Cardiac septum (tissue), 1 donor: ENCODE measurements around the gene EFCAB14. TPM values are rescaled to one million over a fixed set of nuclear protein-coding genes. Genes with fewer than 3 reads are reported as not detected.
"Not testable (repeated sequence)": the region's sequence is repeated elsewhere in the genome, so short reads cannot be mapped to it uniquely, and the experiment has no call there.

Experiments
- DNase-seq: peaks from one replicate; pipeline ENCODE4 v3.0.0-alpha.2; 2020; ENCODE audit warnings: low spot score
- intact Hi-C: fragments of 100-400 bp; cut with DNase I; formaldehyde crosslinking; loops from one replicate; pipeline ENCODE4 v1.14.0; 2022
- total RNA-seq: library from RNA; stranded (reverse); fragmentation: NEBNext Ultra II Directional; extraction: Animal tissue kit (Norgen Biotek cat#: 25700); gene quantifications from one replicate; pipeline ENCODE4 v1.2.1, GENCODE V29; 2021
- donor health status: DM: no; HTN: no; CAD: no.

The EFCAB14 gene
- total RNA-seq, 1 donor from 2014 or later = 53.7 TPM

DNA sequence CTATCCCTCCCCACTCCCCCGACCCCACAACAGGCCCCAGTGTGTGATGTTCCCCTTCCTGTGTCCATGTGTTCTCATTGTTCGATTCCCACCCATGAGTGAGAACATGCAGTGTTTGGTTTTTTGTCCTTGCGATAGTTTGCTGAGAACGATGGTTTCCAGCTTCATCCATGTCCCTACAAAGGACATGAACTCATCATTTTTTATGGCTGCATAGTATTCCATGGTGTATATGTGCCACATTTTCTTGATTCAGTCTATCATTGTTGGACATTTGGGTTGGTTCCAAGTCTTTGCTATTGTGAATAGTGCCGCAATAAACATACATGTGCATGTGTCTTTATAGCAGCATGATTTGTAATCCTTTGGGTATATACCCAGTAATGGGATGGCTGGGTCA is 56.0 kb downstream of the EFCAB14 start:
- intact Hi-C loops, DNase-seq: not testable (repeated sequence)

DNA sequence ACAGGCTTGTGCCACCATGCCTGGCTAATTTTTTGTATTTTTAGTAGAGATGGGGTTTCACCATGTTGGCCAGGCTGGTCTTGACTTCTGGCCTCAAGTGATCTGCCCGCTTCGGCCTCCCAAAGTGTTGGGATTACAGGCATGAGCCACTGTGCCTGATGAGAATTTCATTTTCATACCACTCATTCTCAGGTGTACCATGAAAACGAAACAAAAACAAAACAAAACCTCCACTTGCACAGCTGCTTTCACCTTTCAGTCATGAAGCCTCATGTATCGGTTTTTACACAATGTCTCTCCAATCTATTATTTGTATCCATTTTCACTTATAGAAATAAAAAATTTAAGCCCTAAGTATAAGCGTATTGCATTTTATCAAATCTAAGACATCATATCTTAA is 58.8 kb downstream of the EFCAB14 start:
- intact Hi-C loops, DNase-seq: not testable (repeated sequence)

DNA sequence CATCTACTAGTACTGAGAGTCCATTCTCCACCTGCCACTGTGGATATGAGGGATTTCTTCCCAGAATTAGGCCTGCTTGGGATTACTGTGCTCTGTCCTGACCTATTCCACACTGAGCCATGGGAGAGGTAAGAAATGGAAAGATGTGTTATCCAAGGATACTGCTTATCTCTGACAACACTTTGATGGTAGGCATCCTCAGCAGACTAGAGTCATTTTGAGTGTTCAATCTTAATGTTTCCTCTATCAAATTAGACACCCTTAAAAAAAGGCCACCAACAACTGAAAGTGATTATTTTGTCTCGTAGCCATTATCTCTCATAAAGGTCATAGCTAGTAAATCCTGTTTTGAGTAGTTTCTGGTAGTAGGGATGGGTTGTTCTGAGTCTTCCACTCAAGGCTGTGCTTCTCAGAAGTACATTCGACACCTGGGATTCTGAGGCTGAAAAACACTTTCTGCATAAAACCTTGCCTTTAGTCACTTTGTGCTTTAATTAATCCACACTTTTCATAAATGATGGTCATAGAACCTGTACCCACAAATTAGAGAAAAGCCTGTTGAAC is 59.5 kb downstream of the EFCAB14 start:
- intact Hi-C loops = no loop called here
- DNase-seq = no peak

DNA sequence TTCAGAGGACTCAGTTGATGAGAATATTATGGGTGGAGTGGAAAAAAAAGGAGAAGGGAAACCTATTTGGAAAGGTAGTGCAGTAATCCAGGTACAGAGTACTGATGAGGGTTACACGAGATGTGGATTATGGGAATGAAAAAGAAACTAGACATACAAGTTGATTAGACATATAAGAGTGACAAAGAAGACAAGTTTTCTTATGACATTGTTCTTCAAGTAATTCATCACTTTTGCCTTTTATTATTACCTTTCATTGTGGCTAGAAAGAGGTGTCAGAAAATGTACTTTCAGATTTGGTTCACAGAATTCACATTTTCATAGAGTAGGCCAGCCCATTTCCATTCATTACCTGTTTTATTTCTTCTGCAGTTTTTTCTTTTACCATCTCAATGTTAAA is 61.1 kb downstream of the EFCAB14 start:
- DNase-seq = no peak
- intact Hi-C loops = no loop called here

DNA sequence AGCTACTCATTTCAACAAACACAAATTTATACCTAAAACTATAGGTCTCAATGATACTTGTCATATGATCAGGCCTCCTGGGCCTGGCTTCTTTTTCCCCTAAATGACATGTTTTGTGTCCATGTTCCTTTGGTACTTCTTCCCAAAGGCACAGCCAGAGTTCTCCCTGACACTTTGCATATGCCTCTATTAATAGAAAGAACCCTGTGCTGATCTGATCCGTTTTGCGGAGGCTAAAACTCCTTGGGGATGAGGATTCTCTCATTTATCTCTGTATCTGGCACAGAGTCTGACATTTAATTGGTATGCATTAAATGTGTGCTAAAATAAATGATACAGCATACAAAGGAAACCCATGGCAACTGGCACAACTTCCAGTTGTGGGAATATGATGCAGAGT is 62.3 kb downstream of the EFCAB14 start:
- intact Hi-C loops = no loop called here
- DNase-seq = no peak

DNA sequence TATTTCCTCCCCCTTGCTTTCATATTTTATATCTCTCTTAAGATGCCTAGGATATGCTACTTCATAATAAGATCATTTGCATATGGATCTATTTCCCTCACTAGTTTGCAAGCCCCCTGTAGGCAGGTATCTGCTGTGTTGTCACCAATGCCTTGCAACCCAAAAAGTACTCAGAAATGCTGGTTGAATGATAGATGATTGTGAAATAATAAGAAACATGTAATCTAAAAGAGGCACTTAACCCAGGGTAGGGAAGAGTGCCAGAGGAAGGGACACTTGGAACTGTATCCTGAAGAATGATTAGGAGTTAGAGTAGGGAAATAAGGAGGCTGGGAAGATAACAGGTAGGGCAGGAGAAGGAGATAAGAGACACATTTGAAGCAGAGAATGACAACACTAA is 63.1 kb downstream of the EFCAB14 start:
- intact Hi-C loops = no loop called here

DNA sequence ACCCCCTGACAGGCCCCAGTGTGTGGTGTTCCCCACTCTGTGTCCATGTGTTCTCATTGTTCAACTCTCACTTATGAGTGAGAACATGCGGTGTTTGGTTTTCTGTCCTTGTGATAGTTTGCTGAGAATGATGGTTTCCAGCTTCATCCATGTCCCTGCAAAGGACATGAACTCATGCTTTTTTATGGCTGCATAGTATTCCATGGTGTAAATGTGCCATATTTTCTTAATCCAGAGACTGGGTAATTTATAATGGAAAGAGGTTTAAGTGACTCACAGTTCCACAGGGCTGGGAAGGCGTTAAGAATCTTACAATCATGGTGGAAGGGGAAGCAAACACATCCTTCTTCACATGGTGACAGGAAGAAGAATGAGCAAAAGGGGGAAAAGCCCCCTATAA is 64.2 kb downstream of the EFCAB14 start:
- DNase-seq, intact Hi-C loops: not testable (repeated sequence)

More for the DNA sequence above, 63.1 kb downstream of the EFCAB14 start:
- DNase-seq = no peak

DNA sequence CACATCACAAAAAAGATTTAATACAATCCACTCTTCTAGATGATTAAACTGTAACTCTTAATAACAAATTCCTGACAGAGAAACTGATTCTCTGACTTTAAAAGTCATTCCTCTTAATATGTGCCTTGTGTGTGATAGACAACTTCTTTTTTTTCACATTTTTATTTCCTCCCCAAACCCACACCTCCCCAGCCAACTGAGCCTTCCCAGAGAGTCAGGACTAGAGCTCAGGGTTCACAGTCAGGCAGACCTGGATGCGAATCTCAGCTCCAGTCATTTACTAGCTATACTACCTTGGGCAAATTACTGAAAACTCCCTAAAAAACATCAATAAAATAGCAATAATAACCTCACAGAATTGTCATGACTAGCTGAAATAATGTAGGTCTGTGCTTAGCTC is 64.9 kb downstream of the EFCAB14 start:
- no peak for DNase-seq
- intact Hi-C loops = no loop called here

DNA sequence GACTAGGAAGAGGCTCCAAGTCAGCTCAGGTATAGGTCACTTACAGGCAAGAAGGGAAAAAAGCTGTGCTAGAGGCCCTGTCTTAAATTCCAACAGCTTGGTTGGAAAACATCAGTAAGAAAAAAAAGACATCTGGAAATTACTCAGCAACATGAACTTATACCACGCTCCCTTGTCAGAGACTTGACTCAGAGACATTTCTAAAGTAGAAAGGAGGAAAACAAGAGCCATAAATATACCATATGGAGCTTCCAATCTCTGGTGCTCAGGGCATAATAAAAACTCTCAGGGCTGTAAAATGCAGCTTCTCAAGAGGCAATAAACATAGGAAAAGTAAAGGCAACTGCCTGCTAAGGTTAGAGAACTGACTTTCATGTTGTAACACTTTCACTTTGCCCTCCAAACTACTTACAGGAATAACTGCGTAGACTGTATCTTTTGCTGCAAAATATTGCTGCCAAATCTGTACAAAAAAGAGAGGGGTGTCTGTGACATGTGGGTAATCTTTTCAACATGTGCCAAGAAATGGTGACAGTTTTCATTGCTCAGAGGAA is 65.4 kb downstream of the EFCAB14 start:
- no peak for DNase-seq
- intact Hi-C loops = no loop called here

DNA sequence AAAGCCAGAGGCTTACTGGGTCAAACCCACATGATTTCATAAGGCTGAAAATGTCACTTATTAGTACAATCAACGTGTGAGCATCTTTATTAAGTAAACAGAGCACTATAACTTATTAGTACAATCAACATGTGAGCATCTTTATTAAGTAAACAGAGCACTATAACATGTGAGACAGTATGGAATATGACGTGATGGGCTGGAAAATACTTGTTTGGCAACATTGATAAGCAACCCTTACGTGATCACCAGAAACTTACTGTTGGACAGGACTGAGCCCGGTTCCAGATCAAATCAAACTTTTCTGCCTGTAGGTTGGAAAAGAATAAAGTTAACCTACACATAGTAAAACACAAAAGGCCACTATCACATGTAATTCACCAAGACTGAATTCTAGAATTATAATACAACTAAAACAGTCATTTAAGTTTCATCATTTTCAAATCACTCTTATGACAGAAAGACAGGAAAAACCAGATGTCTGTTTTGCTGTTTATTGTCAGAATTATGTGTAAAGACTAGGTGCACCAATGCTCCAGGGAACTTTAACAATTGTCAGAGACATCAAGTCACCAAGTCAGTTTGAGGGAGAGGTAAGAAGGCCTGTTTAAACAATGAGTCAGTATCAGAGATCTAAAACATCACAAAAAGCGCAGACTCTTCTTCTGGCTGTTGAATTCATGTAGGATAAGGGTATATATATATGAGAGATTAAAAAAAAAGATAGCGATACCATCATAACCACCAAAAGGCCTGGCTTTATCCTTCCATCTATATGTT is 66.4 kb downstream of the EFCAB14 start:
- intact Hi-C loops = no loop called here
- no peak for DNase-seq

DNA sequence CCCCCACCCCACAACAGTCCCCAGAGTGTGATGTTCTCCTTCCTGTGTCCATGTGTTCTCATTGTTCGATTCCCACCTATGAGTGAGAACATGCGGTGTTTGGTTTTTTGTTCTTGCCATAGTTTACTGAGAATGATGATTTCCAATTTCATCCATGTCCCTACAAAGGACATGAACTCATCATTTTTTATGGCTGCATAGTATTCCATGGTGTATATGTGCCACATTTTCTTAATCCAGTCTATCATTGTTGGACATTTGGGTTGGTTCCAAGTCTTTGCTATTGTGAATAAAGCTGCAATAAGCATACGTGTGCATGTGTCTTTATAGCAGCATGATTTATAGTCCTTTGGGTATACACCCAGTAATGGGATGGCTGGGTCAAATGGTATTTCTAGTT is 67.8 kb downstream of the EFCAB14 start:
- intact Hi-C loops, DNase-seq: not testable (repeated sequence)

DNA sequence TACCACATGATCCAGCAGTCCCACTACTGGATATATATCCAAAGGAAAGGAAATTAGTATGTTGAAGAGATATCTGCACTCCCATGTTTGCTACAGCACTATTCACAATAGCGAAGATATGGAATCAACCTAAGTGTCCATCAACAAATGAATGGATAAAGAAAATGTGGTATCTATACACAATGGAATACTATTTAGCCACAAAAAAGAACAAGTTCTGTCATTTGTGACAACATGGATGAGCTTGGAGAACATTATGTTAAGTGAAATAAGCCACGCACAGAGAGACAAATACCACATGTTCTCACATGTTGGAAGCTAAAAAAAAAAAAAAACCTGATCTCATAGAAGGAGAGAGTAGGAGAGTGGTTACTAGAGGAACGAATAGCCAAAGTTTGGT is 68.4 kb downstream of the EFCAB14 start:
- intact Hi-C loops = no loop called here
- DNase-seq = no peak

DNA sequence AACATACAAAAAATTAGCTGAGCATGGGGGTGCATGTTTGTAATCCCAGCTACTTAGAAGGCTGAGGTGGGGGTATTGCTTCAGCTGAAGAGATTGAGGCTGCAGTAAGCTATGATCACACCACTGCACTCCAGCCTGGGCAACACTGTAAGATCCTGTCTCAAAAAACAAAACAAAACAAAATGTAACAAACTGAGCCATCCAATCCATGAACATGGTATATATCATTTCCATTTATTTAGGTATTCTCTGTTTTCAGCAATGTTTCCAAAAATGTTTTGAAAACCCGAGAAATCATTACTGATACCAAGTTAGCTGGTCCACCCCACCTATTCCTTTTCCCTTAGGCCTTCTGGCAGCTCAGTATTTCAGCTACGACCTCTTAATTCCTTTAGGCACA is 69.2 kb downstream of the EFCAB14 start:
- DNase-seq = no peak
- intact Hi-C loops = no loop called here

DNA sequence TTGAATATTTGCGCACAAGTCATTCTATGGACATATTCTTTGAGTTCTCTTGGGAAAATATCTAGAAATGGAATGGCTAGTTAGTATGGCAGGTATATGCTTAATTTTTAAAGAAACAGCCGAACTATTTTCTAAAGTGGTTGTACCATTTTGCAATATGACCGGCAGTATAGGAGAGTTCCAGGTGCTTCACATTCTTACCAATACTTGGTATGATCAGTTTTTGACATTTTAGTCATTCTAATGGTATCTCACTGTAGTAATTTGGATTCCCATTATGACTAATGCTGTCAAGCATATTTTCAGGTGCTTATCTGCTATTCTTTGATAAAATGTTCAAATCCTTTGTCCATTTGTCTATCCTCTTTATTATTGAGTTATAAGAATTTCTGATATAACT is 71.3 kb downstream of the EFCAB14 start:
- intact Hi-C loops = no loop called here
- DNase-seq = no peak

DNA sequence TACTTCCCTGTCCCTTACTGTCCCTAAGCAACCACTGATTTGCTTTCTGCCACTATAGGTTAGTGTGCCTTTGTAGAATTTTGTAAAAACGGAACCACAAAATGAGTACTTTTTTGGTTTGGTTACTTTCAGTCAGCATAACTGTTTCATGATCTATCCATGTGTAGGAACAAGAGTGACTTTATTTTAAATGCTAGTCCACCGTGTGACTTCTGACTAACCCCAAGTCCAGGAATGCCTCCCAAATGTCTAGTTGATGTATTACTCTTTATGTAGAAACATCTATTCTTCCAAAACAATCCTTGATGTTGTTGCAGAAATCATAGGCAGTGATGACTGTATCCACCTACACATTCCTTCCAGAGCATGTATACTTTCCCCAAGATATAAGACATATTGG is 72.1 kb downstream of the EFCAB14 start:
- DNase-seq = no peak
- intact Hi-C loops = no loop called here

DNA sequence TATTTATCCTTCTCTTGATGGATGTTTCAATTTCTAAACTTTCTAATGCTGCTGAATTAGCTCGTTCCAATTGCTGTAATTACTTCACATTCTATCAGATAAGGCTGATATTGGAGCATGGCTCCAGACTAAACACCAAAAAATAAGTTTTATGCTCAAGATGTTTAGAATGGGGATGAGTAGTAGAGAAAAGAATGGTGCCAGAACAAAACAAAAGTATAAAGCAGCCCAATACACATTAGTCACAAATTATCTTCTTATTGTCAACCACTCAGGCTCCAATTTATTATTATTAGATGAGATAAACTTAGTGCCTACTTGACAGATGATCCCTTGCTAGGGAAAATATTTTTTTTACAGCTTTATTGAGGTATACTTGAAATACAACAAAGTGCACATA is 72.6 kb downstream of the EFCAB14 start:
- intact Hi-C loops = no loop called here
- no peak for DNase-seq

DNA sequence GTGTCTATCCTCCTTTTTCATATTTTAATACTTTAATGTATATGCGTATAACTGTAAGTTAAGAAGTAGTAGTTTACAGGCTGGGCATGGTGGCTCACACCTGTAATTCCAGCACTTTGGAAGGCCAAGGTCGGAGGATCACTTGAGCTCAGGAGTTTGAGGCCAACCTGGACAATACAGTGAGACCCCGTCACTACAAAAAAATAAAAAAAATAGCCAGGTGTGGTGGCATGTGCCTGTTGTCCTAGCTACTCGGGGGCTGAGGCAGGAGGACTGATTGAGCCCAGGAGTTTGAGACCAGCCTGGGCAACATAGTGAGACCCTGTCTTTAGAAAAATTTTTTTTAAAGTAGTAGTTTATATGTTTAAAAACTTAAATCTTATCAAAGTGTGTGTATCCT is 73.1 kb downstream of the EFCAB14 start:
- no peak for DNase-seq
- intact Hi-C loops = no loop called here

DNA sequence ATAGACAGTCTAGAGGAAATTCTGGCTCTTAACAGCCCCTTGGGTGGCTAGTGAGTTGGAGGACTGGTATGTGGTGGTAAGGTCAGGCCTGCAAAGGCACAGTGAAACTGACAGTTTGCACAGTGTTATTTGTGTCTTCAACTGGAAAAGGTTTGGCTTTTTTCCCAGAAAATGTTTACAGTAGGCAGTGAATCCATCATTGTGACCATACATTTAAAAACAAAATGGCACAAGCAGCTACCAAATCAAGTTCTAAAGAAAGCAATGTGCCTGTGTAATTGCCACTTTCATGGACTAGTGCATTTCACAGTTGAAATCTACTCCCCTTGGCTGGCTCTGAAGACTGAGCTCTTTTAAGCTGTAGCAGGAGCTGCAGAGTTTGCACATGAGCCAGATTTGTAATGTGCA is 75.5 kb downstream of the EFCAB14 start:
- intact Hi-C loops = no loop called here
- DNase-seq = no peak

DNA sequence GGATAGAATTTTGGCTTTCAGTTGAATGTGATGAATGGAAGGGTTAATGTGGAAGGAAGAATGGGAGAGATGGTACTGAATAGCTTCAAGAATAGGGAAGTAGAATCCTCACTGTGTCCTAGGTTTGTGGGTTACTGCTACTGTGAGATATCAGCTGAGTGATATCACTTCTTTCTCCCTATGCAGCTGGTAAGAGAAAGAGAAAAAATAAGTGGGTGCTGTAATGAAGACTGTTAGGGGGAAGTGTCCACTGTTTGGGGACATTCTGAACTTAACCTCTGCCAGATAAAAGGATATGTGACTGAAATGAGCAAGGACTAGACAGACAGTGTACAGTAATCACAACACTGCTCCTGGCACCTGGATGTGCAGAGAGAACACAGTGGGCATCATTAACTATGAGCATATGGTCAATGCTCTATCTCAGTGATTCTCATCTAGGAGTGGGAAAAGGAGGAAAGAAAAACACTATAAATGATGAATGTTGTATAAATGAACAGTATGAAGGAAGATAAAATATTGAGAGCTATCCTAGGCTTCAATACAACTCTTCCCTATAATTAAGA is 76.7 kb downstream of the EFCAB14 start:
- DNase-seq = no peak
- intact Hi-C loops = no loop called here

DNA sequence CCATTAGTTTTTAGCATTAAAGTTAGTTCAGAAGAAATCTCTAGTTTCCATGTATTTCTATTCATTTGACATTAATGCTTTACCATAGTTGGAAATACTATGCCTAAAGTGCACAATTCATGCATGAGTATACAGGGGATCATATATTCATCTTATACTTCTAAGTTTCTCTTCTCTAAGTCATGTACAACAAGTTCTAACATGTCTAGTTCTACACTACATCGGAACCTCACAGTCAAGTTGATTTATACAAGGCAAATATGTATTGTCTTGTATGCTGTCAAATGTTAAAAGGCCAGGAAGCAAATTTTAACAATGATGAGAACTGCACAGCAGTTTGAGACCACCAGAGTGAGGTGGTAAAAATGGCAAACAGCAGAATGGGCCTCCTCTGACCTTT is 79.4 kb downstream of the EFCAB14 start:
- no peak for DNase-seq
- intact Hi-C loops = no loop called here

DNA sequence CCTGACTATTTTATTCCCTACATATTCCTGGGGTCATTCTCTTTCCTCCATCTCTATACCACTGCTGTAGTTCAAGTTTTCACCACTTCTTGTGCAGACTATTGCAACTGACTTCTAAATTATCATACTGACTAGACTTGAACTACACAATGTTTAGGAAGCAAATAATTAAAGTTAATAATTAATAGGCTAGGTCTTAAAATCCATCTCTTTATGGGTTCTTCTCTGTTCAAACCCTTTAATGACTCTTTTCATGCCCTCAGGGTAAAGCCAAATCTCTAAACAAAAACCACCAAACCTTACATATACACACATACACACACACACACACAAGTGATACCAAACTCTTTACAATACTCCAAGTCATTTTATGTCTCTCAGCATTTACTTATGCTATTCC is 80.0 kb downstream of the EFCAB14 start:
- intact Hi-C loops = no loop called here
- DNase-seq = no peak
